Mucosa of rectum (tissue), 2 donors: ENCODE measurements around the gene COL5A2.

Experiments used
- H3K27ac ChIP-seq, 2 donors: one replicate each; pipeline ENCODE4 v1.7.0; 2013; ENCODE audit warnings: inconsistent platforms in 2 of 2, low read depth in 2 of 2, low read length in 2 of 2
- H3K27me3 ChIP-seq, 2 donors: one replicate each; pipeline ENCODE4 v1.7.0; 2013; ENCODE audit warnings: low read length in 2 of 2; ENCODE audit not compliant: control insufficient read depth in 2 of 2, insufficient read depth in 2 of 2
- H3K36me3 ChIP-seq, 2 donors: one replicate each; pipeline ENCODE4 v1.7.0; 2013; ENCODE audit warnings: low read length in 2 of 2; ENCODE audit not compliant: control insufficient read depth in 2 of 2, insufficient read depth in 2 of 2
- H3K4me1 ChIP-seq, 2 donors: one replicate each; pipeline ENCODE4 v1.7.0; 2013; ENCODE audit warnings: low read length in 2 of 2, mild to moderate bottlenecking in 1 of 2; ENCODE audit not compliant: control insufficient read depth in 2 of 2, insufficient read depth in 2 of 2
- H3K4me3 ChIP-seq, 2 donors: one replicate each; pipeline ENCODE4 v1.7.0; 2013; ENCODE audit warnings: low read length in 2 of 2
- H3K9ac ChIP-seq, 2 donors: one replicate each; pipeline ENCODE4 v1.7.0; 2013; ENCODE audit warnings: low read length in 2 of 2, low read depth in 1 of 2, mild to moderate bottlenecking in 1 of 2
- H3K9me3 ChIP-seq, 2 donors: one replicate each; pipeline ENCODE4 v1.7.0; 2013; ENCODE audit warnings: low read length in 2 of 2; ENCODE audit not compliant: control insufficient read depth in 2 of 2
- donor health status: healthy.
- donor health status: Normal muscosa, but diverticular disease.

Gene COL5A2

DNA sequence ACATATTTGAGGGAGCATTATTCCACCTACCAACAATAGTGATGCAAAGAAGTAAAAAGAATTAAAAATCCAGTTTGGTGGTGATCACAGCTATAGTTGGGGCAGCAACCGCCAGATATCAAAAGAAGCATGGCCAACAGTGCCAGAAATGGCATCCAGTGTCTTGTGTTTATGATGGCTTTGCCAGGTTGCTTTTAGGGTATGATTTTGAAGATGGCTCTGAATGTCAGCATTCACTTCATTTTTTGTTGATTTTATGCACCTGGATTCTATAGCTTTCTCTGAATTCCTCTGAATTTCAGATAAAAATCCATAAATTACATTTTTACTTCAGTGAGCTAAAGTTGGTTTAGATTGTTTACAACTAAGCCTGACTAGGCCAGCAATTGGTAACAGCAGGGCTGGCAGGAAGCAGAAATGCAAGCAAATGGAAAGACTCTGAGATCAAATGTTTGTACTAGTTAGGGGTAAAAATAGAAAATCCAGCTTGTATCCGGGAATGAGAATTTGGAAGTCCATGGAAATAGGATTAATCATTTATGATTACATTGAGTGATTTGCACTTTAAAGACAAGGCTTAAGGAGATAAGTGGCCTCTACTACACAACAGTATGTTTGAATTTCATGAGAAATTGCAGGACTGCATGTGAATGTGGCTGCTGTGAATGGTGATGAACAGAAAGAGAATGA is 165.0 kb downstream of the COL5A2 start:
- no peak overlapping the region for H3K9ac ChIP-seq
- no peaks in the 10 kb centered on the region for H3K27me3 ChIP-seq
- H3K27ac ChIP-seq: peak overlapping the region; percentile 2 to 37

DNA sequence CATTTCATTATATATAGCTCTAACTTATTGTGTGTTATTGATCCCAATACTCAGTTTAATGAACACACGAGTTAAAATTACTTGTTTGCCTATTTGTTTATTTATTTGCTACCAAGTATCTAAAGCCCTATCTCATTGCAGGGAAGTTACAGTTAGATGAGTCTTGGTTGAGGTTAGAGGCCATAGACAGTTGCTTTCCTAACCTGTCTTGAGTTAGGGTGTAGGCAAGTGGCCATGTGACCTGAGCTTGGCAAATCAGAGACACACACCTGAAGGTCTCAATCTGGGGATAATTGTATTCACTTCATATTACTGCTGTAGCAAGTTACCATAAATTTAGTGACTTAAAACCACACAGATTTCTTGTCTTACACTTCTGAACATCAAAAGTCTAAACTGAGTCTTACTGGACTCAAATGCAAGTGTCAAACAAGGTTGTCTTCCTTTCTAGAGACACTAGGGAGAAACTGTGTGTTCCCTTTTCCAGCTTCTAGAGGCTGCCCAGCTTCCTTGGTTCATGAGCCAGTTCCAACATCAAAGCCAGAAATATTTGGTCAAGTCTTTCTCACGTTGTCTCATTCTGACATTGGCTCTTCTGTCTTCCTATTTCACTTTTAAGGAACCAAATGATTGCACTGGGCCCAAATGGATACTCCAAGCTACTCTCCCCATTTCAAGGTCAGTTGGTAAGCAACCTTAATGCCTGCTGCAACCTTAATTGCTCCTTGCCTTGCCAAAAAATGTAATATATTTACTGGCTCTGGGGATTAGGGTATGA is 165.7 kb downstream of the COL5A2 start:
- no peaks in the 10 kb centered on the region for H3K4me1 ChIP-seq
- peaks cover 0 to 2% of the 10 kb centered on the region in 2 donors for H3K36me3 ChIP-seq
- H3K4me3 ChIP-seq: no peak overlapping the region
- H3K27me3 ChIP-seq: no peaks in the 10 kb centered on the region
- no peaks in the 10 kb centered on the region for H3K9me3 ChIP-seq
- H3K27ac ChIP-seq: peak overlapping the region; percentile 2 to 4
- no peak overlapping the region for H3K9ac ChIP-seq

More for the DNA sequence above, 165.0 kb downstream of the COL5A2 start:
- Histone ChIP-seq H3K4me1 (no peaks in the 10 kb centered on the region), H3K36me3 (peaks cover 0 to 2% of the 10 kb centered on the region in 2 donors), H3K4me3 (no peak overlapping the region), H3K9me3 (no peaks in the 10 kb centered on the region)

DNA sequence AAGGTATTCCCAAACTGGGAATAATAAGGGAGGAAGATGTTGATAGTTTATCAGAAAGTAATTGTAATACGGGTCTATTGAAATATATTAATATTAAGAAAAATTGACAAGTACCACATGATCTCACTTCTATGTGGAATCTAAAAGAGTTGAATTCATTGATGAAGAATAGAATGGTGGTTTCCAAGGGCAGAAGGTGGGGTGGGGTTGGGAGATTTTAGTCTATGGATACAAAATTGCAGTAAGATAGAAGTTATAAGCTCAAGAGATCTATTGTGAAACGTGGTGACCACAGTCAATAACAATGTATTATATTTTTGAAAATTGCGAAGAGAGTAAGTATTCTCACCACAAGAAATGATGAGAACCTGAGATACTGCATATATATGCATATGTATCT is 166.5 kb downstream of the COL5A2 start:
- Histone ChIP-seq H3K27ac (no peak overlapping the region), H3K9ac (no peak overlapping the region), H3K9me3 (no peaks in the 10 kb centered on the region), H3K4me3 (no peak overlapping the region), H3K27me3 (no peaks in the 10 kb centered on the region), H3K4me1 (no peaks in the 10 kb centered on the region), H3K36me3 (peaks cover 0 to 2% of the 10 kb centered on the region in 2 donors)

DNA sequence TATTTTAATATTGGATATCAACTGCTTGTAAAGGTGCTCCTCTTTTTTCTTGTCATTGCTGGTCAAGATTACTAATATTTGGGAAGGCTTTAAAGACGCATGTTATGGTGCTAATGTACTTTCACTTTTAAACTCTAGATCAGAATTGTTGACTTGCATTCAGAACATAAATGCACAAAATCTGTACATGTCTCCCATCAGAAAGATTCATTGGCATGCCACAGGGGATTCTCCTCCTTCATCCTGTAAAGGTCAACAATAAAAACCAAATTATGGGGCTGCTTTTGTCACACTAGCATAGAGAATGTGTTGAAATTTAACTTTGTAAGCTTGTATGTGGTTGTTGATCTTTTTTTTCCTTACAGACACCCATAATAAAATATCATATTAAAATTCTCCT is 167.2 kb downstream of the COL5A2 start:
- Histone ChIP-seq H3K27ac (no peak overlapping the region), H3K9me3 (no peaks in the 10 kb centered on the region), H3K9ac (no peak overlapping the region), H3K4me1 (no peaks in the 10 kb centered on the region), H3K36me3 (peaks cover 0 to 2% of the 10 kb centered on the region in 2 donors), H3K4me3 (no peak overlapping the region), H3K27me3 (no peaks in the 10 kb centered on the region)

DNA sequence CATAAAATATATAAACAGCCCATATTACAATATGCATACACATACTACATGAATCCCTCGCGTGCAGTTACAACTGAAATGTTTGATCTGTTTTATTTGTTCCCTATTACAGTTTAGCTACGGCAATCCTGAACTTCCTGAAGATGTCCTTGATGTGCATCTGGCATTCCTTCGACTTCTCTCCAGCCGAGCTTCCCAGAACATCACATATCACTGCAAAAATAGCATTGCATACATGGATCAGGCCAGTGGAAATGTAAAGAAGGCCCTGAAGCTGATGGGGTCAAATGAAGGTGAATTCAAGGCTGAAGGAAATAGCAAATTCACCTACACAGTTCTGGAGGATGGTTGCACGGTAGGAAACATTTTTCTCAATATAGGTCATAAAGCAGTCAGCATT is 169.0 kb downstream of the COL5A2 start:
- no peaks in the 10 kb centered on the region for H3K9me3 ChIP-seq
- peaks cover 0 to 2% of the 10 kb centered on the region in 2 donors for H3K36me3 ChIP-seq
- no peak overlapping the region for H3K4me3 ChIP-seq
- H3K27me3 ChIP-seq: no peaks in the 10 kb centered on the region
- H3K9ac ChIP-seq: no peak overlapping the region
- H3K27ac ChIP-seq: no peak overlapping the region
- no peaks in the 10 kb centered on the region for H3K4me1 ChIP-seq

DNA sequence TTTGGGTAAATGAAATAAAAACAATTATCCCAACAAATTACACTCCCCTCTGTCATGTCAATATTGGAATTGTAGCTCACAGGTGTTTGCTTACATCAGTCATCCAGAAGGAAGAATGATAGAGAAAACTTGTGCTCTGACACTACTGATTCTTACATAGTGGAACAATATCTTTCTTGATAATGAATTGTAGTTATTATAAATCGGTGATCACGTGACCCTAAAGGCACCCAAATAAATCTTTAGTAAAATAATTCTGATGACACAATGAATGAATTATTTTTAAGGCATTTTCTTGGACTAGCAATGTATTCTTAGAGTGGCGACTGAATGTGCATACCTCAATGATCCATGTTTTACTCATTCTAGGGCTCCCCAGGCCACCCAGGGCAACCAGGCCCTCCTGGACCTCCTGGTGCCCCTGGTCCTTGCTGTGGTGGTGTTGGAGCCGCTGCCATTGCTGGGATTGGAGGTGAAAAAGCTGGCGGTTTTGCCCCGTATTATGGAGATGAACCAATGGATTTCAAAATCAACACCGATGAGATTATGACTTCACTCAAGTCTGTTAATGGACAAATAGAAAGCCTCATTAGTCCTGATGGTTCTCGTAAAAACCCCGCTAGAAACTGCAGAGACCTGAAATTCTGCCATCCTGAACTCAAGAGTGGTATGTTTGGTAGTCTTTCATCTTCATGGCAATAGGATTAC is 170.9 kb downstream of the COL5A2 start:
- H3K4me3 ChIP-seq: no peak overlapping the region
- peaks cover 0 to 2% of the 10 kb centered on the region in 2 donors for H3K36me3 ChIP-seq
- no peaks in the 10 kb centered on the region for H3K4me1 ChIP-seq
- H3K9me3 ChIP-seq: no peaks in the 10 kb centered on the region
- H3K9ac ChIP-seq: no peak overlapping the region
- H3K27me3 ChIP-seq: no peaks in the 10 kb centered on the region
- no peak overlapping the region for H3K27ac ChIP-seq

DNA sequence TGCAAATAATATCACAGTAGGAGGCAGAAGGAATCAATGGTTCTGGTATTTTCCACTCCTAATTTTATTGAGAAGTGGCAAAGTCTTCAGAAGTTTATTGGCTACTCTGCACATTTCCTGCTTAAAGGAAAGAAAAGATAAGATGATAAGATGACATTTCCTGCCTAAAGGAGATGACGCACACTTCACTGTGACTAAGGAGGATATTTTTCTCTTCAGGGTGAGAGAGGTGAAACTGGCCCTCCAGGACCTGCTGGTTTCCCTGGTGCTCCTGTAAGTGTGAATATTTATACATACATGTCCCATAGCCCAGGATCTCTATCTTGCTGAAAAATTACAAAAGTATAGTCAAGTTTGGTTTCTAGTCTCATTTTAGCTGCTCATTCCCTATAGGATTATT is 177.5 kb downstream of the COL5A2 start:
- no peaks in the 10 kb centered on the region for H3K9me3 ChIP-seq
- H3K4me1 ChIP-seq: no peaks in the 10 kb centered on the region
- H3K36me3 ChIP-seq: peaks cover 0 to 3% of the 10 kb centered on the region in 2 donors
- no peak overlapping the region for H3K4me3 ChIP-seq
- no peaks in the 10 kb centered on the region for H3K27me3 ChIP-seq
- H3K9ac ChIP-seq: no peak overlapping the region
- H3K27ac ChIP-seq: no peak overlapping the region

DNA sequence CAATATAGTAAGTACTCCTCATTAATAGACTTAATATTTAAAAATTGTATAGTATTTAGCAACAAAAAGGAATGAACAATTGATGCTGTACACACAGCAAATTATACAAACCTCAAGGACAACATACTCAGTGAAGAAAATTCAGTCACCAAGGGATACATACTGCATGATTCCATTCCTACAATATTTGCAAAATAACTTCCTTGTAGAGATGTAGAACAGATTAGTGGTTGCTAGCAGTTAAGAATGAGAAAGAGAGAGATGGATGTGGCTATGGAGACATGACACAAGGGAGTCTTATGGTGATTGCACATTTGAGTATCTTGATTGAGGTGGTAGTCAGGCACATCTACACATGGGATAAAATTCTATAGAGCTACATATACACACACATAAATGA is 179.3 kb downstream of the COL5A2 start:
- Histone ChIP-seq H3K9me3 (no peaks in the 10 kb centered on the region), H3K4me3 (no peak overlapping the region), H3K27me3 (no peaks in the 10 kb centered on the region), H3K9ac (no peak overlapping the region), H3K27ac (no peak overlapping the region), H3K36me3 (peaks cover 0 to 3% of the 10 kb centered on the region in 2 donors), H3K4me1 (no peaks in the 10 kb centered on the region)

DNA sequence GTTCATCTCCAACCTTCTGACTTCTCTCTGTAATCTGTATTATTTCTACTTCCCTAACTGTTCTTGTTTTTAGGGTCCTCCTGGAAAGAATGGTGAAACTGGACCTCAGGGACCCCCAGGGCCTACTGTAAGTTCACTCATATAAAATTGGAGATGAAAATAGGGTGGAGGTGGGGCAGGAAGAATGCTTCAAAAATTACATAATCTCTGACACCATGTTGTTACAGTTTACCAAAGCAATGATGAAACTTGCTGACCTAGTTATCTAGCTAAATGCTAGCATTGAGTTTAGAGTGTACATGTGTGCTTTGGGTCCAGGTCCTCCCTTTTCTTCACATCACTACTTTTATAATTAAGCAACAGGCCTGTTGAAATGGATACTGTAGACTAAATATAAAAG is 182.3 kb downstream of the COL5A2 start:
- Histone ChIP-seq H3K27ac (no peak overlapping the region), H3K9ac (no peak overlapping the region), H3K9me3 (no peaks in the 10 kb centered on the region), H3K27me3 (no peaks in the 10 kb centered on the region), H3K36me3 (peaks cover 0 to 8% of the 10 kb centered on the region in 2 donors), H3K4me1 (no peaks in the 10 kb centered on the region), H3K4me3 (no peak overlapping the region)

DNA sequence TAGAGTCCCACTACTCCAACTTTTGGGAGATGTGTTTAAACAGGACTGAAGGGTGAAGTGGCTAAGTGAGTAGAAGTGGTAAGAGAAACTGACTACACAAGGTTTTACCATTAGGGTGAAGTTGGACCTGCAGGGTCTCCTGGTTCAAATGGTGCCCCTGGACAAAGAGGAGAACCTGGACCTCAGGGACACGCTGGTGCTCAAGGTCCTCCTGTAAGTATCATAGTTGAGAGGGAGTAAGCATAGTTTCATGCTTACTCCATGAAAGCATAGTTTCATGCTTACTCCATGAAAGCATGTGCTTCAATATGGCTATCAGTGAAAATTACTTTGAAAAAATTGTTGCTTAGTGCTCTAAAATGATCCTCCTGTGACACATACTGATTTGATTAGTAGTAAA is 186.3 kb downstream of the COL5A2 start:
- peaks cover 0 to 5% of the 10 kb centered on the region in 2 donors for H3K36me3 ChIP-seq
- no peaks in the 10 kb centered on the region for H3K27me3 ChIP-seq
- H3K9me3 ChIP-seq: no peaks in the 10 kb centered on the region
- H3K27ac ChIP-seq: no peak overlapping the region
- no peak overlapping the region for H3K9ac ChIP-seq
- no peak overlapping the region for H3K4me3 ChIP-seq
- H3K4me1 ChIP-seq: no peaks in the 10 kb centered on the region
